ENCODE data around the gene PPME1.

Gene PPME1

GRCh38 chr11:74205181-74205580, 34.1 kb downstream of the PPME1 start:
- Histone ChIP-seq H3K4me3 (ENCODE audit: insufficient read length, low read depth) (no peak overlapping the region), H3K36me3 (ENCODE audit: insufficient read depth, insufficient read length, low read length) (peaks cover 16% of the 10 kb centered on the region), H3K4me1 (ENCODE audit: insufficient read depth, insufficient read length) (no peaks in the 10 kb centered on the region), H3K27me3 (ENCODE audit: insufficient read depth, insufficient read length) (no peaks in the 10 kb centered on the region), H3K9ac (ENCODE audit: insufficient read length, low read depth) (no peak overlapping the region), H3K9me3 (ENCODE audit: insufficient read depth, low read length) (no peaks in the 10 kb centered on the region)
- TF ChIP-seq YY1 (IDR thresholded peaks at IDR 0.05; ENCODE audit: insufficient read depth, insufficient read length) (no peak), ZNF274 (IDR thresholded peaks at IDR 0.05; ENCODE audit: low read depth, low read length) (no peak), SUZ12 (IDR thresholded peaks at IDR 0.05; ENCODE audit: extremely low read depth, insufficient read depth, insufficient read length) (no peak)
- no peak for DNase-seq (ENCODE audit: low read depth, low spot score)

- H3K27me3 ChIP-seq (ENCODE audit: insufficient read depth, insufficient read length) = no peaks in the 10 kb centered on the region
- no peak for DNase-seq (ENCODE audit: low read depth, low spot score)
- no peak overlapping the region for H3K4me3 ChIP-seq (ENCODE audit: insufficient read length, low read depth)
- no peaks in the 10 kb centered on the region for H3K9me3 ChIP-seq (ENCODE audit: insufficient read depth, low read length)
- peaks cover 21% of the 10 kb centered on the region for H3K36me3 ChIP-seq (ENCODE audit: insufficient read depth, insufficient read length, low read length)
- TF ChIP-seq YY1 (IDR thresholded peaks at IDR 0.05; ENCODE audit: insufficient read depth, insufficient read length) = no peak
- TF ChIP-seq SUZ12 (IDR thresholded peaks at IDR 0.05; ENCODE audit: extremely low read depth, insufficient read depth, insufficient read length) = no peak
- no peak for TF ChIP-seq ZNF274 (IDR thresholded peaks at IDR 0.05; ENCODE audit: low read depth, low read length)
- no peak overlapping the region for H3K9ac ChIP-seq (ENCODE audit: insufficient read length, low read depth)
- H3K4me1 ChIP-seq (ENCODE audit: insufficient read depth, insufficient read length) = no peaks in the 10 kb centered on the region
These were observed 35.7 kb downstream of the PPME1 start for GRCh38 chr11:74206746-74207145.

GRCh38 chr11:74208507-74208906, 37.4 kb downstream of the PPME1 start:
- Histone ChIP-seq H3K4me3 (ENCODE audit: insufficient read length, low read depth) (no peak overlapping the region), H3K27me3 (ENCODE audit: insufficient read depth, insufficient read length) (no peaks in the 10 kb centered on the region), H3K9me3 (ENCODE audit: insufficient read depth, low read length) (no peaks in the 10 kb centered on the region), H3K9ac (ENCODE audit: insufficient read length, low read depth) (no peak overlapping the region), H3K4me1 (ENCODE audit: insufficient read depth, insufficient read length) (no peaks in the 10 kb centered on the region), H3K36me3 (ENCODE audit: insufficient read depth, insufficient read length, low read length) (peaks cover 33% of the 10 kb centered on the region)
- no peak for DNase-seq (ENCODE audit: low read depth, low spot score)
- TF ChIP-seq SUZ12 (IDR thresholded peaks at IDR 0.05; ENCODE audit: extremely low read depth, insufficient read depth, insufficient read length) (no peak), YY1 (IDR thresholded peaks at IDR 0.05; ENCODE audit: insufficient read depth, insufficient read length) (no peak), ZNF274 (IDR thresholded peaks at IDR 0.05; ENCODE audit: low read depth, low read length) (no peak)

GRCh38 chr11:74212533-74212932, 41.4 kb downstream of the PPME1 start:
- Histone ChIP-seq H3K9me3 (ENCODE audit: insufficient read depth, low read length) (no peaks in the 10 kb centered on the region), H3K4me3 (ENCODE audit: insufficient read length, low read depth) (no peak overlapping the region), H3K27me3 (ENCODE audit: insufficient read depth, insufficient read length) (no peaks in the 10 kb centered on the region), H3K36me3 (ENCODE audit: insufficient read depth, insufficient read length, low read length) (peaks cover 31% of the 10 kb centered on the region), H3K4me1 (ENCODE audit: insufficient read depth, insufficient read length) (no peaks in the 10 kb centered on the region), H3K9ac (ENCODE audit: insufficient read length, low read depth) (no peak overlapping the region)
- no peak for DNase-seq (ENCODE audit: low read depth, low spot score)
- TF ChIP-seq YY1 (IDR thresholded peaks at IDR 0.05; ENCODE audit: insufficient read depth, insufficient read length) (no peak), SUZ12 (IDR thresholded peaks at IDR 0.05; ENCODE audit: extremely low read depth, insufficient read depth, insufficient read length) (no peak), ZNF274 (IDR thresholded peaks at IDR 0.05; ENCODE audit: low read depth, low read length) (no peak)

- no peak overlapping the region for H3K9ac ChIP-seq (ENCODE audit: insufficient read length, low read depth)
- no peaks in the 10 kb centered on the region for H3K4me1 ChIP-seq (ENCODE audit: insufficient read depth, insufficient read length)
- no peaks in the 10 kb centered on the region for H3K9me3 ChIP-seq (ENCODE audit: insufficient read depth, low read length)
- DNase-seq (ENCODE audit: low read depth, low spot score) = no peak
- H3K27me3 ChIP-seq (ENCODE audit: insufficient read depth, insufficient read length) = no peaks in the 10 kb centered on the region
- H3K36me3 ChIP-seq (ENCODE audit: insufficient read depth, insufficient read length, low read length) = peaks cover 3% of the 10 kb centered on the region
- H3K4me3 ChIP-seq (ENCODE audit: insufficient read length, low read depth) = no peak overlapping the region
- TF ChIP-seq YY1 (IDR thresholded peaks at IDR 0.05; ENCODE audit: insufficient read depth, insufficient read length) (no peak), SUZ12 (IDR thresholded peaks at IDR 0.05; ENCODE audit: extremely low read depth, insufficient read depth, insufficient read length) (no peak), ZNF274 (IDR thresholded peaks at IDR 0.05; ENCODE audit: low read depth, low read length) (no peak)
These were observed 49.3 kb downstream of the PPME1 start for GRCh38 chr11:74220376-74220775.

GRCh38 chr11:74221816-74222215, 50.7 kb downstream of the PPME1 start:
- H3K4me1 ChIP-seq (ENCODE audit: insufficient read depth, insufficient read length) = no peaks in the 10 kb centered on the region
- H3K9ac ChIP-seq (ENCODE audit: insufficient read length, low read depth) = no peak overlapping the region
- H3K27me3 ChIP-seq (ENCODE audit: insufficient read depth, insufficient read length) = no peaks in the 10 kb centered on the region
- H3K9me3 ChIP-seq (ENCODE audit: insufficient read depth, low read length) = no peaks in the 10 kb centered on the region
- H3K4me3 ChIP-seq (ENCODE audit: insufficient read length, low read depth) = no peak overlapping the region
- no peak for DNase-seq (ENCODE audit: low read depth, low spot score)
- peaks cover 7% of the 10 kb centered on the region for H3K36me3 ChIP-seq (ENCODE audit: insufficient read depth, insufficient read length, low read length)
- TF ChIP-seq YY1 (IDR thresholded peaks at IDR 0.05; ENCODE audit: insufficient read depth, insufficient read length) (no peak), ZNF274 (IDR thresholded peaks at IDR 0.05; ENCODE audit: low read depth, low read length) (no peak), SUZ12 (IDR thresholded peaks at IDR 0.05; ENCODE audit: extremely low read depth, insufficient read depth, insufficient read length) (no peak)

- Histone ChIP-seq H3K4me3 (ENCODE audit: insufficient read length, low read depth) (no peak overlapping the region), H3K27me3 (ENCODE audit: insufficient read depth, insufficient read length) (no peaks in the 10 kb centered on the region), H3K9me3 (ENCODE audit: insufficient read depth, low read length) (no peaks in the 10 kb centered on the region), H3K36me3 (ENCODE audit: insufficient read depth, insufficient read length, low read length) (peaks cover 16% of the 10 kb centered on the region), H3K4me1 (ENCODE audit: insufficient read depth, insufficient read length) (no peaks in the 10 kb centered on the region), H3K9ac (ENCODE audit: insufficient read length, low read depth) (no peak overlapping the region)
- no peak for DNase-seq (ENCODE audit: low read depth, low spot score)
- TF ChIP-seq SUZ12 (IDR thresholded peaks at IDR 0.05; ENCODE audit: extremely low read depth, insufficient read depth, insufficient read length) (no peak), ZNF274 (IDR thresholded peaks at IDR 0.05; ENCODE audit: low read depth, low read length) (no peak), YY1 (IDR thresholded peaks at IDR 0.05; ENCODE audit: insufficient read depth, insufficient read length) (no peak)
These were observed 54.5 kb downstream of the PPME1 start for GRCh38 chr11:74225565-74225964.

Measured in NT2/D1 (cell line).